HG03175 (cell line): ENCODE measurements around the gene GSG1L.

Experiments used
- ATAC-seq: cut with Tn5 transposase; IDR thresholded peaks from one replicate; pipeline ENCODE4 v1.9.1; 2021; ENCODE audit warnings: mild to moderate bottlenecking, moderate library complexity; ENCODE audit not compliant: unreplicated experiment

GSG1L gene

GRCh38 chr16:28027055-28027454, 36.5 kb downstream of the GSG1L start:
- ATAC-seq: no peak

GRCh38 chr16:28025631-28026030, 37.9 kb downstream of the GSG1L start:
- ATAC-seq: no peak

GRCh38 chr16:28019218-28019617, 44.3 kb downstream of the GSG1L start:
- no peak for ATAC-seq

- ATAC-seq: no peak
Observed at GRCh38 chr16:28014851-28015250, 48.7 kb downstream of the GSG1L start.

GRCh38 chr16:28013878-28014277, 49.6 kb downstream of the GSG1L start:
- ATAC-seq: no peak

GRCh38 chr16:28013392-28013791, 50.1 kb downstream of the GSG1L start:
- ATAC-seq: no peak

- ATAC-seq: no peak
Observed at GRCh38 chr16:28011971-28012445, 51.5 kb downstream of the GSG1L start.

GRCh38 chr16:28011223-28011622, 52.3 kb downstream of the GSG1L start:
- ATAC-seq: no peak

GRCh38 chr16:28010671-28011070, 52.8 kb downstream of the GSG1L start:
- ATAC-seq: no peak

- no peak for ATAC-seq
Observed at GRCh38 chr16:28009586-28010373, 53.7 kb downstream of the GSG1L start.

GRCh38 chr16:28003923-28004322, 59.6 kb downstream of the GSG1L start:
- ATAC-seq: no peak

- ATAC-seq: no peak
Observed at GRCh38 chr16:28003021-28003865, 60.3 kb downstream of the GSG1L start.

GRCh38 chr16:28001642-28002041, 61.9 kb downstream of the GSG1L start:
- no peak for ATAC-seq

GRCh38 chr16:28001184-28001583, 62.3 kb downstream of the GSG1L start:
- ATAC-seq: no peak

- ATAC-seq: no peak
Observed at GRCh38 chr16:28000314-28001169, 63.0 kb downstream of the GSG1L start.

- no peak for ATAC-seq
Observed at GRCh38 chr16:27999687-28000086, 63.8 kb downstream of the GSG1L start.

- ATAC-seq: no peak
Observed at GRCh38 chr16:27995378-27995777, 68.1 kb downstream of the GSG1L start.

GRCh38 chr16:27994686-27995085, 68.8 kb downstream of the GSG1L start:
- ATAC-seq: no peak

- ATAC-seq: no peak
Observed at GRCh38 chr16:27993587-27993986, 69.9 kb downstream of the GSG1L start.

- ATAC-seq: no peak
Observed at GRCh38 chr16:27991876-27992275, 71.6 kb downstream of the GSG1L start.

GRCh38 chr16:27985981-27986380, 77.5 kb downstream of the GSG1L start:
- ATAC-seq: no peak
